Cardiac fibroblast (primary cell): ENCODE results near the gene IL1F10.

Source experiments
- DNase-seq, 2 donors: peaks; one replicate each; pipeline versions ENCODE4 v3.0.0 to v3.0.0-alpha.2; 2010; ENCODE audit warnings: low read depth in 2 of 2
- H3K4me3 ChIP-seq, 2 donors: replicated peaks in 1 of 2; 1 replicate in 1 of 2; 2 replicates in 1 of 2; pipeline ENCODE4 v1.5.1; 2011; ENCODE audit warnings: low read depth in 2 of 2, low read length in 2 of 2, mild to moderate bottlenecking in 2 of 2, moderate library complexity in 1 of 2
- CTCF ChIP-seq: IDR thresholded peaks from one replicate; pipeline ENCODE4 v1.5.1; 2011; ENCODE audit warnings: low read depth, mild to moderate bottlenecking, low read length, inconsistent platforms

Gene IL1F10

GRCh38 chr2:113070606-113070975 is 2.8 kb downstream of the IL1F10 start:
- H3K4me3 ChIP-seq = no peak overlapping the region

GRCh38 chr2:113072584-113072983 is 4.8 kb downstream of the IL1F10 start:
- TF ChIP-seq CTCF = no peak
- H3K4me3 ChIP-seq = no peak overlapping the region
- no peak for DNase-seq

More at GRCh38 chr2:113070606-113070975, 2.8 kb downstream of the IL1F10 start:
- no peak for TF ChIP-seq CTCF
- DNase-seq = no peak

GRCh38 chr2:113073325-113073834 is 5.6 kb downstream of the IL1F10 start:
- H3K4me3 ChIP-seq = no peak overlapping the region
- no peak for DNase-seq
- TF ChIP-seq CTCF = no peak

GRCh38 chr2:113075030-113075429 is 7.3 kb downstream of the IL1F10 start:
- H3K4me3 ChIP-seq = no peak overlapping the region
- DNase-seq = no peak
- no peak for TF ChIP-seq CTCF

GRCh38 chr2:113075600-113075999 is 7.8 kb downstream of the IL1F10 start:
- no peak overlapping the region for H3K4me3 ChIP-seq
- no peak for DNase-seq

GRCh38 chr2:113076954-113077669 is 9.3 kb downstream of the IL1F10 start:
- TF ChIP-seq CTCF = no peak
- no peak overlapping the region for H3K4me3 ChIP-seq
- no peak for DNase-seq

More at GRCh38 chr2:113075600-113075999, 7.8 kb downstream of the IL1F10 start:
- no peak for TF ChIP-seq CTCF

GRCh38 chr2:113077921-113078320 is 10.2 kb downstream of the IL1F10 start:
- TF ChIP-seq CTCF = no peak
- DNase-seq = no peak
- no peak overlapping the region for H3K4me3 ChIP-seq
